Inflammatory macrophage treated with lipopolysaccharide for 4 hours (primary cell): ENCODE results near the gene WASF2.
"Not testable (repeated sequence)": the region's sequence is repeated elsewhere in the genome, so short reads cannot be mapped to it uniquely, and the experiment has no call there.

Experiments
- DNase-seq: peaks from one replicate; pipeline ENCODE4 v3.0.0-alpha.2; 2020

The WASF2 gene

GRCh38 chr1:27414091-27414490 is 75.9 kb downstream of the WASF2 start:
- no peak for DNase-seq

GRCh38 chr1:27413004-27413403 is 77.0 kb downstream of the WASF2 start:
- DNase-seq, result no peak

- no peak for DNase-seq
Observed at GRCh38 chr1:27412502-27412901, 77.5 kb downstream of the WASF2 start.

- DNase-seq, result no peak
Observed at GRCh38 chr1:27410709-27411108, 79.3 kb downstream of the WASF2 start.

- DNase-seq, result no peak
Observed at GRCh38 chr1:27409669-27410068, 80.3 kb downstream of the WASF2 start.

- no peak for DNase-seq
Observed at GRCh38 chr1:27408151-27408550, 81.8 kb downstream of the WASF2 start.

- not testable (repeated sequence) for DNase-seq
Observed at GRCh38 chr1:27406791-27407190, 83.2 kb downstream of the WASF2 start.

GRCh38 chr1:27406362-27406680 is 83.6 kb downstream of the WASF2 start:
- no peak for DNase-seq

- DNase-seq, result not testable (repeated sequence)
Observed at GRCh38 chr1:27405598-27406361, 84.2 kb downstream of the WASF2 start.

- DNase-seq, result no peak
Observed at GRCh38 chr1:27405074-27405473, 84.9 kb downstream of the WASF2 start.

- DNase-seq, result no peak
Observed at GRCh38 chr1:27403931-27404330, 86.0 kb downstream of the WASF2 start.

- DNase-seq, result peak; percentile 43
Observed at GRCh38 chr1:27403065-27403726, 86.8 kb downstream of the WASF2 start.

- peak; percentile 57 for DNase-seq
Observed at GRCh38 chr1:27402349-27402754, 87.6 kb downstream of the WASF2 start.

- no peak for DNase-seq
Observed at GRCh38 chr1:27400963-27401341, 89.0 kb downstream of the WASF2 start.

GRCh38 chr1:27400082-27400962 is 89.6 kb downstream of the WASF2 start:
- no peak for DNase-seq

GRCh38 chr1:27399251-27400025 is 90.5 kb downstream of the WASF2 start:
- DNase-seq, result no peak

GRCh38 chr1:27398405-27399149 is 91.4 kb downstream of the WASF2 start:
- DNase-seq, result no peak

GRCh38 chr1:27397749-27398148 is 92.2 kb downstream of the WASF2 start:
- DNase-seq, result no peak

GRCh38 chr1:27397110-27397509 is 92.9 kb downstream of the WASF2 start:
- DNase-seq, result no peak

- peak; percentile 59 for DNase-seq
Observed at GRCh38 chr1:27395441-27396195, 94.3 kb downstream of the WASF2 start.

- DNase-seq, result no peak
Observed at GRCh38 chr1:27394925-27395324, 95.0 kb downstream of the WASF2 start.
